A549 treated with AZD2906 at 1 μM for 4 hours (cell line): ENCODE data around the gene ARID3C. TPM values are rescaled to one million over a fixed set of nuclear protein-coding genes. Genes with fewer than 3 reads are reported as not detected.

Experiments used
- total RNA-seq: library from RNA; stranded (reverse); fragments of 200-300 nt; extraction: Qiagen RNA extraction; gene quantifications from 5 replicates; pipeline ENCODE4 v1.2.3, GENCODE V29; 2022

Gene ARID3C
- 0.11 to 0.32 TPM (median 0.17 TPM) in 5 replicates for total RNA-seq

GRCh38 chr9:34628656-34629490, at the start of gene ARID3C:
TSS of gene ARID3C (minus strand) at chr9:34629066. CDS start at chr9:34628014, 1,052 bp downstream.

GRCh38 chr9:34662526-34663302, 33.8 kb upstream of the ARID3C start, which contains the start of gene CCL27:
TSS of gene CCL27 (minus strand) at chr9:34662657. CDS start at chr9:34662633, 24 bp downstream.

GRCh38 chr9:34651876-34652601, 23.2 kb upstream of the ARID3C start, which contains the start of gene IL11RA:
TSS of gene IL11RA (plus strand) at chr9:34652185. CDS start at chr9:34655218, 3,033 bp downstream.

GRCh38 chr9:34646211-34647083, 17.6 kb upstream of the ARID3C start, which contains the start of gene GALT:
TSS of gene GALT (plus strand) at chr9:34646675. CDS start at chr9:34646705, 30 bp downstream.

GRCh38 chr9:34637356-34638137, 8.7 kb upstream of the ARID3C start, which contains the start of gene SIGMAR1:
TSS of gene SIGMAR1 (minus strand) at chr9:34637787. CDS start at chr9:34637697, 90 bp downstream.

GRCh38 chr9:34620061-34620994, 8.5 kb downstream of the ARID3C start, which contains the start of gene DCTN3:
TSS of gene DCTN3 (minus strand) at chr9:34620495. CDS start at chr9:34620464, 31 bp downstream.

GRCh38 chr9:34611811-34612787, 16.8 kb downstream of the ARID3C start, which contains the start of gene RPP25L:
TSS of gene RPP25L (minus strand) at chr9:34612097. CDS start at chr9:34611296, 801 bp downstream.

GRCh38 chr9:34589636-34590380, 39.1 kb downstream of the ARID3C start, which contains the start of gene CNTFR:
TSS of gene CNTFR (minus strand) at chr9:34589724. CDS start at chr9:34568981, 20,743 bp downstream.

Other genes starting within 250 kb of the ARID3C start
- gene FAM219A, start 170.5 kb downstream of the ARID3C start, total RNA-seq, result 15.0 to 18.1 TPM (median 16.0 TPM) in 5 replicates
- 0.10 to 0.51 TPM (median 0.18 TPM) in 5 replicates for gene DNAI1, start 170.3 kb downstream of the ARID3C start, total RNA-seq
- gene ENHO, start 106.1 kb downstream of the ARID3C start, total RNA-seq, result 0.94 to 2.8 TPM (median 2.0 TPM) in 5 replicates
- gene CNTFR, start 39.3 kb downstream of the ARID3C start, total RNA-seq, result 0.06 to 0.14 TPM (median 0.12 TPM) in 5 replicates
- 39.5 to 48.6 TPM (median 45.9 TPM) in 5 replicates for gene RPP25L, start 17.0 kb downstream of the ARID3C start, total RNA-seq
- 102 to 113 TPM (median 108 TPM) in 5 replicates for gene DCTN3, start 8.6 kb downstream of the ARID3C start, total RNA-seq
- gene SIGMAR1, start 8.7 kb upstream of the ARID3C start, total RNA-seq, result 155 to 203 TPM (median 193 TPM) in 5 replicates
- 12.8 to 18.9 TPM (median 17.6 TPM) in 5 replicates for gene GALT, start 17.6 kb upstream of the ARID3C start, total RNA-seq
- 3.9 to 6.4 TPM (median 5.6 TPM) in 5 replicates for gene IL11RA, start 23.1 kb upstream of the ARID3C start, total RNA-seq
- gene CCL27, start 33.6 kb upstream of the ARID3C start, total RNA-seq, result 0.14 to 0.33 TPM (median 0.24 TPM) in 4 of 5 replicates, not detected in the other
- gene CCL19, start 62.2 kb upstream of the ARID3C start, total RNA-seq, result not detected in 5 replicates
- gene CCL21, start 81.1 kb upstream of the ARID3C start, total RNA-seq, result not detected in 5 replicates